ENCODE measurements around the gene ETV4. TPM values are rescaled to one million over a fixed set of nuclear protein-coding genes. Genes with fewer than 3 reads are reported as not detected.

The ETV4 gene
- total and polyA plus RNA-seq, 2 of the 13 experiments (the other 11 are each of a cell fraction or from before 2014, with no cell fraction given): 128 to 330 TPM

GRCh38 chr17:43559161-43559816 lies 13.1 kb upstream of the ETV4 start (continued):
- TF ChIP-seq DMAP1 (CRISPR knock-in tag; IDR thresholded peaks at IDR 0.05) (peak; percentile 39; the same call in 1 of the 2 replicates), POLR2AphosphoS2 (IDR thresholded peaks at IDR 0.05; ENCODE audit: low read depth, low read length) (no peak), ZSCAN20 (CRISPR knock-in tag; IDR thresholded peaks at IDR 0.05; ENCODE audit: borderline replicate concordance) (no peak), MYNN (CRISPR knock-in tag; IDR thresholded peaks at IDR 0.05; ENCODE audit: low read depth) (no peak), ZNF577 (CRISPR knock-in tag; IDR thresholded peaks at IDR 0.05; ENCODE audit: borderline replicate concordance, low read depth) (no peak), CBX1 (IDR thresholded peaks at IDR 0.05; ENCODE audit: low read depth) (no peak), MED8 (CRISPR knock-in tag; IDR thresholded peaks at IDR 0.05; ENCODE audit: insufficient replicate concordance) (no peak), ZNF841 (CRISPR knock-in tag; IDR thresholded peaks at IDR 0.05; ENCODE audit: borderline replicate concordance) (no peak), YEATS2 (CRISPR knock-in tag; IDR thresholded peaks at IDR 0.05; ENCODE audit: borderline replicate concordance) (no peak), STAT5B (CRISPR knock-in tag; IDR thresholded peaks at IDR 0.05) (no peak), AHR (CRISPR knock-in tag; IDR thresholded peaks at IDR 0.05) (peak; percentile 26; the same call in 1 of the 2 replicates), KDM3A (CRISPR knock-in tag; IDR thresholded peaks at IDR 0.05; ENCODE audit: low read depth) (peak; percentile 64), ETV6 (CRISPR knock-in tag; conservative IDR thresholded peaks at IDR 0.05) (no peak), ZNF138 (CRISPR knock-in tag; IDR thresholded peaks at IDR 0.05; ENCODE audit: low read depth) (no peak), ZNF614 (CRISPR knock-in tag; IDR thresholded peaks at IDR 0.05; ENCODE audit: borderline replicate concordance) (no peak), ZBTB25 (CRISPR knock-in tag; IDR thresholded peaks at IDR 0.05) (peak; percentile 36; the same call in 1 of the 2 replicates), ASH2L (IDR thresholded peaks at IDR 0.05; ENCODE audit: insufficient read length, low read depth, low read length) (no peak), ZBTB46 (CRISPR knock-in tag; IDR thresholded peaks at IDR 0.05; ENCODE audit: borderline replicate concordance) (0 out of 2 replicates have a peak, but pooled peaks have one; percentile 60), SRSF9 (IDR thresholded peaks at IDR 0.05; ENCODE audit: borderline replicate concordance, insufficient read depth, low read depth, low read length, poor library complexity, severe bottlenecking) (no peak)
- TF ChIP-seq, protein P1, sequence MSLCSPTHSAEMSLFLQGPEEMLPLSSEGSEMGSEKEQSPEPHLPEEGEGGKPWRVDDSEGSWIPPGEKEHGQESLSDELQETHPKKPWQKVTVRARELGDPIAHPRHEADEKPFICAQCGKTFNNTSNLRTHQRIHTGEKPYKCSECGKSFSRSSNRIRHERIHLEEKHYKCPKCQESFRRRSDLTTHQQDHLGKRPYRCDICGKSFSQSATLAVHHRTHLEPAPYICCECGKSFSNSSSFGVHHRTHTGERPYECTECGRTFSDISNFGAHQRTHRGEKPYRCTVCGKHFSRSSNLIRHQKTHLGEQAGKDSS (CRISPR knock-in tag; IDR thresholded peaks at IDR 0.05; ENCODE audit: borderline replicate concordance, low read depth): no peak; the same call in 1 of the 2 replicates
- TF ChIP-seq, protein P2, sequence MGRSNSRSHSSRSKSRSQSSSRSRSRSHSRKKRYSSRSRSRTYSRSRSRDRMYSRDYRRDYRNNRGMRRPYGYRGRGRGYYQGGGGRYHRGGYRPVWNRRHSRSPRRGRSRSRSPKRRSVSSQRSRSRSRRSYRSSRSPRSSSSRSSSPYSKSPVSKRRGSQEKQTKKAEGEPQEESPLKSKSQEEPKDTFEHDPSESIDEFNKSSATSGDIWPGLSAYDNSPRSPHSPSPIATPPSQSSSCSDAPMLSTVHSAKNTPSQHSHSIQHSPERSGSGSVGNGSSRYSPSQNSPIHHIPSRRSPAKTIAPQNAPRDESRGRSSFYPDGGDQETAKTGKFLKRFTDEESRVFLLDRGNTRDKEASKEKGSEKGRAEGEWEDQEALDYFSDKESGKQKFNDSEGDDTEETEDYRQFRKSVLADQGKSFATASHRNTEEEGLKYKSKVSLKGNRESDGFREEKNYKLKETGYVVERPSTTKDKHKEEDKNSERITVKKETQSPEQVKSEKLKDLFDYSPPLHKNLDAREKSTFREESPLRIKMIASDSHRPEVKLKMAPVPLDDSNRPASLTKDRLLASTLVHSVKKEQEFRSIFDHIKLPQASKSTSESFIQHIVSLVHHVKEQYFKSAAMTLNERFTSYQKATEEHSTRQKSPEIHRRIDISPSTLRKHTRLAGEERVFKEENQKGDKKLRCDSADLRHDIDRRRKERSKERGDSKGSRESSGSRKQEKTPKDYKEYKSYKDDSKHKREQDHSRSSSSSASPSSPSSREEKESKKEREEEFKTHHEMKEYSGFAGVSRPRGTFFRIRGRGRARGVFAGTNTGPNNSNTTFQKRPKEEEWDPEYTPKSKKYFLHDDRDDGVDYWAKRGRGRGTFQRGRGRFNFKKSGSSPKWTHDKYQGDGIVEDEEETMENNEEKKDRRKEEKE (IDR thresholded peaks at IDR 0.05): no peak
